MCF 10A (cell line): ENCODE measurements around the gene C17orf75. TPM values are rescaled to one million over a fixed set of nuclear protein-coding genes. Genes with fewer than 3 reads are reported as not detected.

ENCODE experiments used
- BruUV-seq: library from RNA; stranded (reverse); fragments of 400-500 nt; replicated peaks from 2 replicates; lab custom pipeline; 2021; lab: Mats Ljungman, UMichigan
- CTCF ChIA-PET: fragments of 300-600 bp; sonication (Branson Sonifier 250); formaldehyde crosslinking; extraction: SDS; loops from one replicate; lab custom pipeline; 2021; ENCODE audit warnings: antibody characterized with exemption, inconsistent platforms; lab: Yijun Ruan, JAX
- POLR2A ChIA-PET: fragments of 300-600, 350-650 bp; sonication (Branson Sonifier 250); formaldehyde crosslinking; extraction: SDS; loops from one replicate; lab custom pipeline; 2020; ENCODE audit warnings: antibody characterized with exemption, inconsistent platforms; lab: Yijun Ruan, JAX
- DNase-seq: peaks from one replicate; pipeline ENCODE4 v3.0.0-alpha.2; 2018; ENCODE audit not compliant: unreplicated experiment
- H3K27ac Mint-ChIP-seq: one replicate; pipeline ENCODE4 v1.8.0; 2022; ENCODE audit warnings: mild to moderate bottlenecking, low read depth, mixed read lengths; ENCODE audit not compliant: unreplicated experiment
- H3K27me3 Mint-ChIP-seq: one replicate; pipeline ENCODE4 v1.8.0; 2022; ENCODE audit warnings: mixed read lengths; ENCODE audit not compliant: insufficient read depth, unreplicated experiment
- H3K36me3 Mint-ChIP-seq: one replicate; pipeline ENCODE4 v1.8.0; 2022; ENCODE audit warnings: mild to moderate bottlenecking, moderate library complexity, mixed read lengths; ENCODE audit not compliant: insufficient read depth, unreplicated experiment
- H3K4me1 Mint-ChIP-seq: one replicate; pipeline ENCODE4 v1.8.0; 2022; ENCODE audit warnings: mixed read lengths; ENCODE audit not compliant: insufficient read depth, unreplicated experiment
- H3K4me3 Mint-ChIP-seq: one replicate; pipeline ENCODE4 v1.8.0; 2022; ENCODE audit warnings: mild to moderate bottlenecking, moderate library complexity, mixed read lengths; ENCODE audit not compliant: unreplicated experiment
- H3K9me3 Mint-ChIP-seq: one replicate; pipeline ENCODE4 v1.8.0; 2022; ENCODE audit warnings: mixed read lengths; ENCODE audit not compliant: unreplicated experiment
- intact Hi-C: fragments of 100-400 bp; cut with micrococcal nuclease; formaldehyde crosslinking; loops from 2 replicates; pipeline ENCODE4 v1.14.1; 2022
- total RNA-seq: library from RNA; stranded (reverse); gene quantifications from 2 replicates; pipeline ENCODE4 v1.2.3, GENCODE V29; 2022
- TF ChIP-seq, protein P1 (sequence below): fragments of 200-600 bp; IDR thresholded peaks from one replicate; pipeline ENCODE4 v1.8.0; 2022; ENCODE audit warnings: antibody characterized with exemption, mild to moderate bottlenecking; ENCODE audit not compliant: unreplicated experiment

The C17orf75 gene
- total RNA-seq, 1 experiment from 2014 or later, result 18.1 TPM

DNA sequence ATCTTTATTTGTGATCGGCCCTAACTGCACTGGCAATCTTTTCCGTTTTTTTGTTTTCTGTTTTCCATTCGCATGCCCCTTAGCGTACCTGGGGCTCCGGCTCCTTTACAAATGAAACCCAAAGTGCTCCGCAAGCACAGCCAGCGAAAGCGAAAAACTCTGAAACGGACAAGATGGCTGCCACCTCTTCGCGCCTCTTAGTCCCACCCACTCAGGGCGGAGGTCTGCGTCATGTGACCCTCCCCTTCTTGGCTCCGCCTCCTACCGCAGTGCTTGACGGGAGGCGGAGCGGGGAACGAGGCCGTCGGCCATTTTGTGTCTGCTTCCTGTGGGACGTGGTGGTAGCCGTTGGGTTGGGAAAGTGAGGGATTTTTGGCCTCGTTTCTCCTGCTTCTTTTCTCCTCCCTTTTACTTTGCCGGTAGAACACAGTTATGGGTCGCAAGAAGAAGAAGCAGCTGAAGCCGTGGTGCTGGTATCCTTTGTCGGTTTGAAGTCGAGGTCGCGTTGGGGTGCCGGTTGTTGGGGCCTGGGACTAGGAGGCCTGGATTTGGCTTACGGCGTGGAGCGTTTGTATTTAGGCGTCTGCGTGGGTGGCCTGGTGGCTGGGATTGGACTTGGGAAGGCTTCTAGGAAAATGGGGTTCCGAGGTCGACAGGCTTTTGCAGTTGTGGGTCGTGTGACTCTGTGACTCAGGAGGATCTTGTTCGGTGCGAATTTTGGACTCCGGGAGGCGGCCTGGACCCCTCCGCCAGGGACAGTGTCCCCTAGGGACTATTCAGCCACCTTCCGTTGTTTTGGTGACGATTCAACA lies 8.1 kb upstream of the C17orf75 start, which contains the start of gene ZNF207:
TSS of gene ZNF207 (plus strand) at position 304 of the 812 bp plus-strand sequence. CDS start at position 433, 129 bp downstream.
- BruUV-seq, result TSS peak; percentile 81
- H3K36me3 Mint-ChIP-seq, result peaks cover 49% of the 10 kb centered on the region
- peak; percentile 97 for DNase-seq

DNA sequence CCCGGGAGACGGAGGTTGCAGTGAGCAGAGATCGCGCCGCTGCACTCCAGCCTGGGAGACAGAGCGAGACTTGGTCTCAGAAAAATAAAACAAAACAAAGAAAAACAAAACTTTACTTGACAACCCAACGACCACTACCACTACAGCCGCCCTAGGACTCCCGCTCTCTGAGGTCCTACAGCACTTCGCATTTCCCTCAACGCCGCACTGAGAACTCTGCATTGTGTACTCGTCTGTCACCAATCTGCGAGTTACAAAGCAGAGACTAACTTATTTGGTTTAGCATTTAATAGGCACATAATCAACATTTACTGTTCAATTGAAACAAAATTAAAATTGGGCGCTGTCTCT lies 7.5 kb upstream of the C17orf75 start:
- CTCF ChIA-PET, result interaction anchor here (0.7 kb wide), 1 partner anchor 16 kb away, joined by 3 read pairs; no protein-coding TSS in a partner anchor
- Mint-ChIP-seq H3K27me3 (no peaks in the 10 kb centered on the region), H3K27ac (peak overlapping the region; percentile 100), H3K4me1 (peaks cover 8% of the 10 kb centered on the region), H3K9me3 (no peaks in the 10 kb centered on the region), H3K4me3 (peak overlapping the region; percentile 99), H3K36me3 (peaks cover 43% of the 10 kb centered on the region)
- intact Hi-C loops, result no loop called here
- DNase-seq, result no peak
- TSS peak; percentile 90 for BruUV-seq
- TF ChIP-seq, protein P1, sequence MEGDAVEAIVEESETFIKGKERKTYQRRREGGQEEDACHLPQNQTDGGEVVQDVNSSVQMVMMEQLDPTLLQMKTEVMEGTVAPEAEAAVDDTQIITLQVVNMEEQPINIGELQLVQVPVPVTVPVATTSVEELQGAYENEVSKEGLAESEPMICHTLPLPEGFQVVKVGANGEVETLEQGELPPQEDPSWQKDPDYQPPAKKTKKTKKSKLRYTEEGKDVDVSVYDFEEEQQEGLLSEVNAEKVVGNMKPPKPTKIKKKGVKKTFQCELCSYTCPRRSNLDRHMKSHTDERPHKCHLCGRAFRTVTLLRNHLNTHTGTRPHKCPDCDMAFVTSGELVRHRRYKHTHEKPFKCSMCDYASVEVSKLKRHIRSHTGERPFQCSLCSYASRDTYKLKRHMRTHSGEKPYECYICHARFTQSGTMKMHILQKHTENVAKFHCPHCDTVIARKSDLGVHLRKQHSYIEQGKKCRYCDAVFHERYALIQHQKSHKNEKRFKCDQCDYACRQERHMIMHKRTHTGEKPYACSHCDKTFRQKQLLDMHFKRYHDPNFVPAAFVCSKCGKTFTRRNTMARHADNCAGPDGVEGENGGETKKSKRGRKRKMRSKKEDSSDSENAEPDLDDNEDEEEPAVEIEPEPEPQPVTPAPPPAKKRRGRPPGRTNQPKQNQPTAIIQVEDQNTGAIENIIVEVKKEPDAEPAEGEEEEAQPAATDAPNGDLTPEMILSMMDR, result no peak
- POLR2A ChIA-PET, result interaction anchor here (0.6 to 3.3 kb wide), 6 partner anchors 9 to 417 kb away, joined by 3 to 56 read pairs (median 10); partner anchors contain the start of genes C17orf75 and PSMD11

More for the DNA sequence above, 8.1 kb upstream of the C17orf75 start, which contains the start of gene ZNF207:
- ChIA-PET POLR2A (interaction anchor here (0.6 to 3.3 kb wide), 14 partner anchors 9 to 611 kb away, joined by 3 to 56 read pairs (median 4); partner anchors contain the start of genes C17orf75 and PSMD11), CTCF (interaction anchor here (0.6 kb wide), 1 partner anchor 1031 kb away, joined by 3 read pairs; no protein-coding TSS in a partner anchor)
- peaks cover 13% of the 10 kb centered on the region for H3K4me1 Mint-ChIP-seq
- TF ChIP-seq, protein P1, result no peak
- H3K27ac Mint-ChIP-seq, result peak within 1 kb of the TSS; percentile 100
- H3K4me3 Mint-ChIP-seq, result peak within 1 kb of the TSS; percentile 99
- H3K27me3 Mint-ChIP-seq, result no peaks in the 10 kb centered on the region
- intact Hi-C loops, result loop anchor here (10.0 kb wide), 1 partner anchor 95 kb away; the partner anchor contains the start of gene PSMD11
- no peaks in the 10 kb centered on the region for H3K9me3 Mint-ChIP-seq

DNA sequence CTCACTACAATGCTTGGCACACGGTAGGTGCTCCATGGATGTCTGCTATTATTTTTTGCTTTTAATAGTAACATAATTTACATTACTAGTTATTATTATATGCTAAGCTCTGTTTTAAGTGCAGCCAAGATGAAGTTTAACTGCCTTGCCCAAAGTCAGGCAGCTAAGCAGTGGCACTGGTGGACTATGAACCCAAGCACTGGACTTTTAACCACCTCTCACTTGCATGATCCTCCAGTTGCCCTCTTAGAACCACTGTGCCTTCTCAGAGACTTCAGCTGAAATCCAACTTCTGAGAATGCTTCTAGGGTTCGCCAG lies 6.5 kb upstream of the C17orf75 start:
- TF ChIP-seq, protein P1, result no peak
- Mint-ChIP-seq H3K4me1 (peaks cover 4% of the 10 kb centered on the region), H3K27ac (no peak overlapping the region), H3K36me3 (peaks cover 33% of the 10 kb centered on the region), H3K27me3 (no peaks in the 10 kb centered on the region), H3K4me3 (no peak overlapping the region), H3K9me3 (no peaks in the 10 kb centered on the region)
- no peak for DNase-seq
- no TSS peak for BruUV-seq
- ChIA-PET POLR2A (interaction anchor here (0.9 kb wide), 1 partner anchor 96 kb away, joined by 3 read pairs; the partner anchor contains the start of gene PSMD11), CTCF (no interaction called here)
- intact Hi-C loops, result no loop called here

DNA sequence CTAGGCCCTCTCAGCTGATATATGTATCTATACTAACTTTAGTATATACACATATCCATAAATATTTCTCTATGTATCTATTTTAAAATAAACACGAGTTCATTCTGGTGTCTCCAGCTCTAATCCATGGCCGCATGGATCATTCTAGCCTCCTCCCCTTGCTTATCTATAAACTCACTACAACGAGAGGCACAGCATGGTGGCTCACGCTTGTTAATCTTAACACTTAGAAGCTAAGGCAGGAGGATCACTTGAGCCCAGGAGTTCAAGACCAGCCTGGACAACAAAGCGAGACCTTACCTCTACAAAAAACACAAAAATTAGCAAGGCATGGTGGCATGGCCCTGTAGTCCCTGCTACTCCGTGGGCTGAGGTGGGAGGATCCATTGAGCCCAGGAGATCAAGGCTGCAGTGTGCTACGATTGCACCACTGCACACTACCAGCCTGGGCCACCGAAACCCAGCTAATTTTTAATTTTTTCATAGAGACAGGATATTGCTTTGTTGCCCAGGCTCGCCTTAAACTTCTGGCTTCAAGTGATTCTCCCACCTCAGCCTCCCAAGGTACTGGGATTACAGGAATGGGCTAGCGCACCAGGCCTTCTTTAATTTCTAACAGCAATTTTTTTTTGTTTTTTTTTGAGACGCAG lies 4.1 kb upstream of the C17orf75 start:
- peaks cover 14% of the 10 kb centered on the region for H3K36me3 Mint-ChIP-seq
- ChIA-PET POLR2A (no interaction called here), CTCF (interaction anchor here (0.6 to 0.7 kb wide), 2 partner anchors 13 to 117 kb away, joined by 3 read pairs; no protein-coding TSS in a partner anchor)
- no peak overlapping the region for H3K4me3 Mint-ChIP-seq
- H3K9me3 Mint-ChIP-seq, result no peaks in the 10 kb centered on the region
- H3K27ac Mint-ChIP-seq, result no peak overlapping the region
- TF ChIP-seq, protein P1, result no peak
- no peaks in the 10 kb centered on the region for H3K27me3 Mint-ChIP-seq
- DNase-seq, result no peak
- intact Hi-C loops, result no loop called here
- peaks cover 9% of the 10 kb centered on the region for H3K4me1 Mint-ChIP-seq
- BruUV-seq, result no TSS peak
